LNCaP clone FGC (cell line): ENCODE data around the gene FMO3.

Experiments used
- DNase-seq: peaks from one replicate; pipeline ENCODE4 v3.0.0-alpha.2; 2011; ENCODE audit warnings: low read depth
- H3K4me3 ChIP-seq: 2 replicates; pipeline ENCODE4 v1.5.1; 2011; ENCODE audit warnings: mild to moderate bottlenecking, low read depth, low read length, control low read depth
- TF ChIP-seq, protein P1 (sequence below): IDR thresholded peaks from 2 replicates; pipeline ENCODE4 v1.5.1; 2012; ENCODE audit warnings: mild to moderate bottlenecking; ENCODE audit not compliant: control insufficient read depth, insufficient read depth; ENCODE audit errors: extremely low read depth

The FMO3 gene

DNA sequence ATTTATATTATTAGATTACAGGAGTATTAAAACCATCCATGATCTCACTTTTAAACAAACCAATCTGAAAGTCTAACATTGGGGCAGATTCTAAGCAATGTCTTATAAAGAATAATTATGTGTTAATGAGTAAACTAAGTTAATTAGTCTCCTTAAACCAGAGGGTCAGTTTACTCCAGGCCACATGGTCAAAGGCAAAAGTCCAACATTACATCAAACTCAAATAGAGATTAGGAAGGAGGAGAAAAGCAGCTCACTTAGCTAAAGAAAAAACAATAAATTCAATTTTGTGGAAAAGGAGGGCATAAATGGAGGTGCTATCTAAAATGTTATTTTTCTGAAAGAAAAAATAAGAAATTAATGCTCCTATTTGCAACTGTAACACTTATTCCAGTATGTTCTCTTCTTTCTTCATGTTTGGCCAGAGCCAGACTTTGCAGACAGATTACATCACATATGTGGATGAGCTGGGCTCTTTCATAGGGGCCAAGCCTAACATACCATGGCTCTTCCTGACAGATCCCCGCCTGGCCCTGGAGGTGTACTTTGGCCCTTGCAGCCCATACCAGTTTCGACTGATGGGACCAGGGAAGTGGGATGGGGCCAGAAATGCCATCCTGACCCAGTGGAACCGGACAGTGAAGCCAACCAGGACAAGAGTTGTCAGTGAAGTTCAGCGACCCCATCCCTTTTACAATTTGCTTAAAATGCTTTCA is 70.1 kb downstream of the FMO3 start:
- TF ChIP-seq, protein P1, sequence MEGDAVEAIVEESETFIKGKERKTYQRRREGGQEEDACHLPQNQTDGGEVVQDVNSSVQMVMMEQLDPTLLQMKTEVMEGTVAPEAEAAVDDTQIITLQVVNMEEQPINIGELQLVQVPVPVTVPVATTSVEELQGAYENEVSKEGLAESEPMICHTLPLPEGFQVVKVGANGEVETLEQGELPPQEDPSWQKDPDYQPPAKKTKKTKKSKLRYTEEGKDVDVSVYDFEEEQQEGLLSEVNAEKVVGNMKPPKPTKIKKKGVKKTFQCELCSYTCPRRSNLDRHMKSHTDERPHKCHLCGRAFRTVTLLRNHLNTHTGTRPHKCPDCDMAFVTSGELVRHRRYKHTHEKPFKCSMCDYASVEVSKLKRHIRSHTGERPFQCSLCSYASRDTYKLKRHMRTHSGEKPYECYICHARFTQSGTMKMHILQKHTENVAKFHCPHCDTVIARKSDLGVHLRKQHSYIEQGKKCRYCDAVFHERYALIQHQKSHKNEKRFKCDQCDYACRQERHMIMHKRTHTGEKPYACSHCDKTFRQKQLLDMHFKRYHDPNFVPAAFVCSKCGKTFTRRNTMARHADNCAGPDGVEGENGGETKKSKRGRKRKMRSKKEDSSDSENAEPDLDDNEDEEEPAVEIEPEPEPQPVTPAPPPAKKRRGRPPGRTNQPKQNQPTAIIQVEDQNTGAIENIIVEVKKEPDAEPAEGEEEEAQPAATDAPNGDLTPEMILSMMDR, result no peak
- no peak for DNase-seq
- H3K4me3 ChIP-seq, result no peak overlapping the region

DNA sequence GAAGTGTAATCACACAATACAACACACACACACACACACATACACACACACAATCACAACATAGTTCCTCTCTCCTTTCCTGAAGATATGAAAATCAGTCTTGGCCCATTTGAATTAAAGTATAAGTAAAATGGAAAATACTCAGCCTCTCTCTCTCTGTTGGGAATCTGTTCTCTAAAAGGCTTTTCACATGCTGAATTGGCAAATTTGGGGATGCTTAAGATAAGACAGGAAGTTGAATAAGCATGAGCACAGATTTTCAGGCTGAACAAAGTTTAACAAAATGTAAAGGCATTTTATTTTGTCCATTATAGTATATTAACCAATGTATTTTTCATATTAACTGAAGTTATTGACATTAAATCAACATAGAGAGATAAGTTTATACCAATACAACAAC is 70.7 kb downstream of the FMO3 start:
- TF ChIP-seq, protein P1, result no peak
- no peak for DNase-seq
- H3K4me3 ChIP-seq, result no peak overlapping the region

DNA sequence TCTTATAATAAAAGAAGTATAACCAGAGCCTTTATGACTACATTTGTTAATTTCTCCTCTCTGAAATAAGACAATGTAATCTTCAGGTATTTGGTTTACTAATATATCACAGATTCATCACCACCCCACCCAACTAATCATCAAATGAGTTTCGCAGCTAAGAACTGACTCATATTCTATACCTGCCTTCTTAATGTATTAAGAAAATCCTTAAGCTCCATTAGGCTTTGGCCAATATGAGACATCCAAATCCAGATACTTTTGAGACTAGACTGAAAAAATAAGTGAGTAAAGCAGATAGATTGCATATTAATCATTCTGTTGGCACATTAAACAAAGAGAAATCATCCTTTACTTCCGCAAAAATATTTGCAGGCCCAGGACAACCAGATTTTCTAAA is 75.7 kb downstream of the FMO3 start:
- no peak overlapping the region for H3K4me3 ChIP-seq
- TF ChIP-seq, protein P1, result no peak
- no peak for DNase-seq
